OCI-LY1 (cell line): Measurements from ENCODE around the gene FUT4.

Source experiments
- H2AFZ ChIP-seq: fragments of 200-600 bp; sonication (generic), shearing (Covaris generic); 2 replicates; pipeline ENCODE4 v1.6.0; 2014; ENCODE audit warnings: antibody characterized with exemption, mild to moderate bottlenecking, low read length
- H3F3A ChIP-seq: fragments of 200-600 bp; sonication (generic), shearing (Covaris generic); 2 replicates; pipeline ENCODE4 v1.6.0; 2014; ENCODE audit warnings: mild to moderate bottlenecking, antibody characterized with exemption, low read length, moderate library complexity; ENCODE audit not compliant: insufficient read depth
- H3K27ac ChIP-seq: fragments of 200-600 bp; sonication (generic); 2 replicates; pipeline ENCODE4 v1.5.1; 2014; ENCODE audit warnings: low read length, mixed run types, mild to moderate bottlenecking, low read depth; ENCODE audit not compliant: poor library complexity, severe bottlenecking
- H3K27me3 ChIP-seq: fragments of 200-600 bp; sonication (generic); 2 replicates; pipeline ENCODE4 v1.6.0; 2014; ENCODE audit warnings: antibody characterized with exemption, mild to moderate bottlenecking, low read length, moderate library complexity; ENCODE audit not compliant: insufficient read depth
- H3K36me3 ChIP-seq: fragments of 200-600 bp; sonication (generic); 2 replicates; pipeline ENCODE4 v1.6.1; 2014; ENCODE audit warnings: mild to moderate bottlenecking, antibody characterized with exemption, low read length, moderate library complexity, mixed read lengths; ENCODE audit not compliant: insufficient read depth
- H3K4me1 ChIP-seq: fragments of 200-600 bp; sonication (generic); 2 replicates; pipeline ENCODE4 v1.5.1; 2014; ENCODE audit warnings: mild to moderate bottlenecking, low read length, moderate library complexity; ENCODE audit not compliant: insufficient read depth, severe bottlenecking
- H3K4me2 ChIP-seq: fragments of 200-600 bp; sonication (generic), shearing (Covaris generic); 2 replicates; pipeline ENCODE4 v1.6.1; 2014; ENCODE audit warnings: low read length
- H3K4me3 ChIP-seq: fragments of 200-600 bp; sonication (generic); 2 replicates; pipeline ENCODE4 v1.5.1; 2014; ENCODE audit warnings: low read length, low read depth, mild to moderate bottlenecking, mixed read lengths; ENCODE audit not compliant: poor library complexity, severe bottlenecking
- H3K79me2 ChIP-seq: fragments of 200-600 bp; shearing (Covaris generic); 2 replicates; pipeline ENCODE4 v1.6.1; 2016; ENCODE audit warnings: mixed run types, low read length, mixed read lengths; ENCODE audit not compliant: insufficient read depth
- H3K9ac ChIP-seq: fragments of 200-600 bp; sonication (generic), shearing (Covaris generic); 2 replicates; pipeline ENCODE4 v1.6.1; 2014; ENCODE audit warnings: mild to moderate bottlenecking, low read length, mixed read lengths
- H3K9me2 ChIP-seq: fragments of 200-600 bp; sonication (generic), shearing (Covaris generic); 2 replicates; pipeline ENCODE4 v1.6.1; 2014; ENCODE audit warnings: low read depth, mild to moderate bottlenecking, low read length, mixed read lengths
- H3K9me3 ChIP-seq: fragments of 200-600 bp; shearing (Covaris generic); 2 replicates; pipeline ENCODE4 v1.6.1; 2014; ENCODE audit warnings: low read length, mixed read lengths
- H4K20me1 ChIP-seq: fragments of 200-600 bp; sonication (generic), shearing (Covaris generic); 2 replicates; pipeline ENCODE4 v1.6.0; 2016; ENCODE audit warnings: mild to moderate bottlenecking, low read length; ENCODE audit not compliant: insufficient read depth
- CTCF ChIP-seq: fragments of 200-600 bp; sonication (generic), shearing (Covaris generic); IDR thresholded peaks from 2 replicates; pipeline ENCODE4 v1.5.1; 2017; ENCODE audit warnings: mild to moderate bottlenecking, antibody characterized with exemption, low read length, moderate library complexity, mixed read lengths
- EZH2 ChIP-seq: fragments of 200-600 bp; sonication (generic), shearing (Covaris generic); IDR thresholded peaks from 2 replicates; pipeline ENCODE4 v1.8.0; 2017; ENCODE audit warnings: borderline replicate concordance, mixed run types, mild to moderate bottlenecking, antibody characterized with exemption, low read length, moderate library complexity, mixed read lengths

FUT4 gene

GRCh38 chr11:94537031-94537600 lies 6.6 kb upstream of the FUT4 start:
- no peak overlapping the region for H3K9ac ChIP-seq
- no peak overlapping the region for H3K4me2 ChIP-seq
- H3K27me3 ChIP-seq = no peaks in the 10 kb centered on the region
- H3K4me3 ChIP-seq = no peak overlapping the region
- no peaks in the 10 kb centered on the region for H3K4me1 ChIP-seq
- no peak overlapping the region for H3K27ac ChIP-seq
- no peaks in the 10 kb centered on the region for H4K20me1 ChIP-seq
- no peaks in the 10 kb centered on the region for H3K79me2 ChIP-seq
- no peak overlapping the region for H2AFZ ChIP-seq
- no peaks in the 10 kb centered on the region for H3F3A ChIP-seq
- no peaks in the 10 kb centered on the region for H3K9me2 ChIP-seq
- TF ChIP-seq CTCF = no peak
- H3K9me3 ChIP-seq = no peaks in the 10 kb centered on the region
- H3K36me3 ChIP-seq = no peaks in the 10 kb centered on the region

GRCh38 chr11:94539420-94539819 lies 4.3 kb upstream of the FUT4 start:
- TF ChIP-seq EZH2 (no peak), CTCF (no peak)
- Histone ChIP-seq H2AFZ (no peak overlapping the region), H3K4me3 (no peak overlapping the region)

GRCh38 chr11:94544646-94545263 lies 1.0 kb downstream of the FUT4 start:
- H3K36me3 ChIP-seq = no peaks in the 10 kb centered on the region
- H3K9me2 ChIP-seq = no peaks in the 10 kb centered on the region
- H3K9ac ChIP-seq = no peak overlapping the region
- H3K4me3 ChIP-seq = no peak overlapping the region
- no peaks in the 10 kb centered on the region for H3K4me1 ChIP-seq
- H2AFZ ChIP-seq = no peak overlapping the region
- no peaks in the 10 kb centered on the region for H3F3A ChIP-seq
- H3K4me2 ChIP-seq = no peak overlapping the region
- no peak overlapping the region for H3K27ac ChIP-seq
- no peaks in the 10 kb centered on the region for H3K9me3 ChIP-seq
- H3K27me3 ChIP-seq = no peaks in the 10 kb centered on the region
- no peak for TF ChIP-seq EZH2
- TF ChIP-seq CTCF = no peak
- no peaks in the 10 kb centered on the region for H4K20me1 ChIP-seq
- no peaks in the 10 kb centered on the region for H3K79me2 ChIP-seq

More at GRCh38 chr11:94539420-94539819, 4.3 kb upstream of the FUT4 start:
- no peaks in the 10 kb centered on the region for H3F3A ChIP-seq
- H3K4me1 ChIP-seq = no peaks in the 10 kb centered on the region
- no peaks in the 10 kb centered on the region for H3K9me3 ChIP-seq
- no peak overlapping the region for H3K27ac ChIP-seq
- no peaks in the 10 kb centered on the region for H3K9me2 ChIP-seq
- H4K20me1 ChIP-seq = no peaks in the 10 kb centered on the region
- no peaks in the 10 kb centered on the region for H3K27me3 ChIP-seq
- H3K4me2 ChIP-seq = no peak overlapping the region
- H3K9ac ChIP-seq = no peak overlapping the region
- H3K36me3 ChIP-seq = no peaks in the 10 kb centered on the region
- H3K79me2 ChIP-seq = no peaks in the 10 kb centered on the region
